GM10847 (cell line): Measurements from ENCODE around the gene CTNNA1.

Experiments used
- POLR2A ChIP-seq: IDR thresholded peaks from 2 replicates; pipeline ENCODE4 v1.6.1; 2011; ENCODE audit not compliant: insufficient read length; ENCODE audit errors: extremely low read depth

Gene CTNNA1

GRCh38 chr5:138942861-138943260, 189.6 kb downstream of the CTNNA1 start:
- TF ChIP-seq POLR2A = no peak

- no peak for TF ChIP-seq POLR2A
Measured at GRCh38 chr5:138943599-138944173, 190.5 kb downstream of the CTNNA1 start.

DNA sequence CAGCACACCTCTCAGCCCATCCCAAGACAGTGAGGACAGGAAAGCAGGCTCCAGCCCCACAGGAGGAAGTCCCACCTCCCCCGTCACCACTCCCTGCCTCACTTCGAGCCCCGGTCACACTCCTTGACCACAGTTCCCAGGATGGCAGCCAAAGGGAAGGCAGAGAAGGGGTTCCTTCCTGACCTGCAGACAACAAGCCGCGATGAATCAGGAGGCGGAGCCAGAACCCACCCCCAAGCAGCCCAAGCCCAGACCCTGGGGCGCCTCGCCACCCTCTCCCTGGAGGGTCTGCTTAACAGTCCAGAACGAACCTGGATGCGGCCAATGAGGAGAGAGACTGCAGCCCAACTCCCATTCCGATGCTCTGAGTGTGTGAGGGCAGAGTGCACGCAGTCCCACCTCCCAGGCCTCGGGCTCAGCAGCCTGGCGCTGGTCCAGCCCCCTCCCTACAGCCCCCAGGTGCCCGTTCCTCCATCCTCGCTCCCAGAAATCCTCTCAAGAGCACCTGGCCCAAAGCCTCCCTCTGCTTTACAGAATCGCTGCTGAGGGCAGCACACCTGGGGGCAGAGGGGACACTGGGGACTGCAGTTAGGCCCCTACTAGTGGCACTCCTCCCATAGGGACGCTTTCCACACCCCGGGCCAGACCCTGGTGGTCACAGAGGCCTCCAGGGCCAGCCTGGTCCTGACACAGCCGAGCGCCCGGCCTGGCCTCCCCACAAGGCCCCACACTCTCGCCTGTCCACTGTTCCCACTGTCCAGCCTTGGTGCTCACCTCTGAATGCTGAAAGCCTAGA, 191.5 kb downstream of the CTNNA1 start:
- no peak for TF ChIP-seq POLR2A

DNA sequence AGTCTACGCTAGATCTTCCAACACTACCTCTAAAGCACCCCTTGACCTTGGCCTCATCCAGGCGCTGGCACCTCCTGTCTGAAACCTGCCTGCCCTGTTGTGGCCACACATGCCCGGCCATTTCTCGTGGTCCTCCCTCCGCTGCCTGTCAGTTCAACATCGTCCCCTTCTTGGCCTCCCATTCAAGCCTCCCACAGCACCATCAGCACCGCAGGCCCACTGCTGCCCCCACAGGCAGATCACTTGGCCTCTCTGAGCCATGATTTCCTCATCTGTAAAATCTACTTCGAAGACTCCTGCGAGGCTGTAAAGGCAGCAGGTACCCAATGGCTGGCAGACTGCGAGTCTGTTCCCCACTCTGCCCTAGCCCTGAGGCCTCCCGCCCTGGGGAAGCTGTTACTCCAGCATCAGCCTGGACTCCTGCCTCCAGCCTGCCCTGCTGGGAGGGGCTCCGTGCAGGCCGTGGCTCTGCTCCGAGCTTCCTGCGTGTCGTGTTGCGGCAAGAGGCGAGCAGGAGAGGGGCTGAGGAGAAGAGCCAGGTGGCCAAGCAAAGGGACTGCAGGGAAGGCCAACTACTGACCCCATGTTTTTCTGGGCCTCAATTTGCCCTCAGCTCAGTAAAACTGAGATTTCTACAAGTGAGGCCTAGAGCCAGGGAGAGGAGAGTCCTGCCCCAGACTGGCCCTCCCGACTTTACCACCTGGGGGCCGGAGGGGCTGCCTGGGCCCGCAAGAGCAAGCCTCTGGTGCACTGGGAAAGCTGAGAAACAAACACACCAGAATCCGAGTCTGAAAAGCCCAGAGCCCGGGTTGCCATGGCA, 192.4 kb downstream of the CTNNA1 start:
- no peak for TF ChIP-seq POLR2A

DNA sequence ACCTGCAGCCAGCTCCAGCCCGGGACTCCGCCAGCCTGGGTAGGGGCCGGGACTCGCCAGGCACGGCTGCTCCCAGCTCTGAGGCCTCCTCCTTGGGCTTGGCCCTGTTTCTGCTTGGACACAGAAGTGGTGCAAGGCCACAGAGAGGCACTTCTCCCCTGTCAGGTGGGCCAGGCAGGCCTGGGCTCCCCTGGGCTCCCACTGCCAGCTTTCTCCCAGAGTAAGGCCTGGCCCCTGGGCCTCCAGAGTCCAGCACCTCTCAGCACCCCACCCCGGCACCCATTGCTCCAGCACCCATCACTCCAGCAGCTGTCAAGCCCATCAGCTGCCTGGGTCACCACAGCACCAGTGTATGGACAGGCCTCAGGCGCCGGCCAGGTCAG, 193.0 kb downstream of the CTNNA1 start:
- no peak for TF ChIP-seq POLR2A

GRCh38 chr5:138946831-138947560, 193.8 kb downstream of the CTNNA1 start:
- TF ChIP-seq POLR2A = no peak

- no peak for TF ChIP-seq POLR2A
Measured at GRCh38 chr5:138947780-138948179, 194.6 kb downstream of the CTNNA1 start.

- TF ChIP-seq POLR2A = no peak
Measured at GRCh38 chr5:138948471-138949222, 195.4 kb downstream of the CTNNA1 start.

DNA sequence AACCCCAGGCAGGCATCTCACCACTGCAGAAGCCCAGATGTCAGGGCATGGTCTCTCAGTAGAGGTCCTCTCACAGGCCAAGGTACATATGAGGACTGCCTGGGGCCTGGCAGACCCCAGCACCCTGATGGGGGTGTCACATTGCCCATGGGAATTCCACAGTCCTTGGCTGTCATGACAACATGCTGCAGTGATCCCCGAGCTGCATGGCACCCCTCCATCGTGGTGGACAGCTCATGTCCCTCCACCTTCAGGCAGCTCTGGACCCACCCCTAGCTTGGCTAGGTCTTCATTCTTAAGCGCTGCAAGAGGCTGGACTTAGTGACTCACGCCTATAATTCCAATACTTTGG, 196.0 kb downstream of the CTNNA1 start:
- TF ChIP-seq POLR2A = no peak

DNA sequence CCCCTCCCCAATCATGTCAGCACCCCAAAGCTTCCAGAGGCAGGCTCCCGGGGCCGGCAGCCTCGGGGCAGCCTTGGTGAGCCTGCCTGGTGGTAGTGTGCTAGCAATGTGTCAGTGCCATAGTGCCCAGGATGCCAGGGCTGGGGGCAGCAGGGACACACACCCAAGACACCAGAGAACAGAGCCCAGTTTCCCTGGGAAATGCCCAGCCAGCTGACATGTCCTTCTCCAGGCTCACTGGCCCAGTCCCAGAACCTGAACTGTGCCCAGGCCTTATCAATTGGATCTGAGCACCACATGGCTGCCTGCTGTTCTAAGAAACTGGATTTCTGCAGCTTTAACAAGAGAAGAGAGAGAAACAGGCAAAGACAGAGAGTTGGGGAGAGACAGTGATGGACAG, 196.8 kb downstream of the CTNNA1 start:
- no peak for TF ChIP-seq POLR2A

GRCh38 chr5:138950421-138951031, 197.3 kb downstream of the CTNNA1 start:
- TF ChIP-seq POLR2A = no peak

DNA sequence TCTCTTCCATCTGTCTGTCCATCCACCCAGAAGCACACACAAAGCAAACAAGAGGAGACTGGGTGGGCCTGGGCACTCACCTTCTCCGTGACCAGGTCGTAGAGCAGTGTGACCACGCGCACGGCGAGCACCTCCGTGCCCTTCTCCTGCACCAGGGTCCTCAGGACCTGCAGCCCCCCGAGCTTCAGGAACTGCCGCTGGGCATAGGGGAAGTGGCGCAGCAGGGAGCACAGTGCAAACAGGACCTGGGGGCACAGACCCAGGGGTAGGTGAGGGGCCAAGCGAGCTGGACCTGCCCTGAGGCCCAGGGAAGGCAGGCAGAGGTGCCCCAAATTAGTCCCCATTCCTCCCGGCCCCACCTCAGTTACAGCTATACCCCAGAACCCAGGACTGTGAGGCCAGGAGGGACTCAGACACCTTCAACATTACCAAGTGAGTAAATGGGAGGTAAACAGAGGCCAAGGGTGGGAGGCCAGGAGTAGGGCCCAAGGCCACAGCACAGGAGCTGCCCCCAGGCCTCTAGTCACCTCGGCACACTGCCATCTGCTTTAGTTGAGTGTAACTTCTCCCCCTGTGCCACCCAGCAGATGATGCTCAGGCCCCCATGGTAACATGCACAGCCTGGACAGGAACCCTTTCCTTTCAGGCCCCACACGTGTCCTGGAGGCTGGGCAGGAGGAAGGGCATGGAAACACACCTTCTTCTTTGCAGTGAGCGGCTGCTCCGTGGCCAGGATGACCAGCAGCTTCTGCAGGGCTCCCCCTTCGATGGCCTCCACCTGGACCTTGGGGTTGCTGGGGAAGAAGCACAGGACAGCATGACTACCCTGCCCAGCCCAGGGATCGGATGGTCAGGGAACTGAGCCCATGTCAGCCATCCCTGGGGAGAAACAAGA, 198.1 kb downstream of the CTNNA1 start:
- no peak for TF ChIP-seq POLR2A

- no peak for TF ChIP-seq POLR2A
Measured at GRCh38 chr5:138951986-138952735, 198.9 kb downstream of the CTNNA1 start.

- no peak for TF ChIP-seq POLR2A
Measured at GRCh38 chr5:138952962-138953361, 199.7 kb downstream of the CTNNA1 start.
